Measurements from ENCODE around the gene WDR41.
"Not testable (repeated sequence)": the region's sequence is repeated elsewhere in the genome, so short reads cannot be mapped to it uniquely, and the experiment has no call there.

The WDR41 gene
- total RNA-seq, result 48.9 to 112 (median 71.7) reads per million in 17 experiments

- DNase-seq, result peak; percentile 96 to 98 (median 96)
These were observed at the start of gene WDR41 for GRCh38 chr5:77491783-77492652. Gene WDR41 (minus strand): TSS chr5:77492316. CDS start chr5:77492220, 96 bp downstream.

GRCh38 chr5:77531297-77531696, 39.2 kb upstream of the WDR41 start:
- no peak for DNase-seq

- peak in 2 of 4 experiments; percentile 8 to 23 for DNase-seq
These were observed 26.2 kb upstream of the WDR41 start for GRCh38 chr5:77518304-77518703.

- no peak for DNase-seq
These were observed 22.3 kb upstream of the WDR41 start for GRCh38 chr5:77514457-77514856.

- DNase-seq, result no peak
These were observed 21.2 kb upstream of the WDR41 start for GRCh38 chr5:77513321-77513720.

GRCh38 chr5:77501132-77501531, 9.0 kb upstream of the WDR41 start:
- not testable (repeated sequence) for DNase-seq

GRCh38 chr5:77499973-77500372, 7.9 kb upstream of the WDR41 start:
- DNase-seq, result no peak

- DNase-seq, result peak in 1 of 4 experiments; percentile 13
These were observed 7.3 kb upstream of the WDR41 start for GRCh38 chr5:77499441-77499840.

GRCh38 chr5:77498952-77499351, 6.8 kb upstream of the WDR41 start:
- peak in 2 of 4 experiments; percentile 11 to 28 for DNase-seq

GRCh38 chr5:77494935-77495334, 2.8 kb upstream of the WDR41 start:
- DNase-seq, result no peak

GRCh38 chr5:77492653-77493000, 511 bp upstream of the WDR41 start:
- no peak for DNase-seq

GRCh38 chr5:77490741-77491344, 1.3 kb downstream of the WDR41 start:
- DNase-seq, result peak; percentile 18 to 34 (median 32)

- DNase-seq, result no peak
These were observed 5.7 kb downstream of the WDR41 start for GRCh38 chr5:77486344-77486962.

GRCh38 chr5:77483682-77484081, 8.4 kb downstream of the WDR41 start:
- peak in 3 of 4 experiments; percentile 1 to 65 (median 64) for DNase-seq

- DNase-seq, result not testable (repeated sequence)
These were observed 17.1 kb downstream of the WDR41 start for GRCh38 chr5:77475041-77475440.

- not testable (repeated sequence) for DNase-seq
These were observed 23.2 kb downstream of the WDR41 start for GRCh38 chr5:77468875-77469274.

GRCh38 chr5:77463905-77464304, 28.2 kb downstream of the WDR41 start:
- DNase-seq, result peak in 1 of 4 experiments; percentile 28

- no peak for DNase-seq
These were observed 30.8 kb downstream of the WDR41 start for GRCh38 chr5:77461287-77461686.

- DNase-seq, result no peak
These were observed 38.0 kb downstream of the WDR41 start for GRCh38 chr5:77454123-77454522.

- no peak for DNase-seq
These were observed 39.8 kb downstream of the WDR41 start for GRCh38 chr5:77452351-77452750.

GRCh38 chr5:77449981-77450380, 42.1 kb downstream of the WDR41 start:
- peak; percentile 15 to 68 (median 43) for DNase-seq

- peak; percentile 67 to 84 (median 76) for DNase-seq
These were observed 42.8 kb downstream of the WDR41 start for GRCh38 chr5:77449277-77449676.

- peak in 1 of 4 experiments; percentile 16 for DNase-seq
These were observed 43.3 kb downstream of the WDR41 start for GRCh38 chr5:77448831-77449230.

Data from suppressor macrophage (primary cell).